AG09309 (cell line): ENCODE results near the gene DGKA.

Experiments
- DNase-seq: peaks from one replicate; pipeline ENCODE4 v3.0.0-alpha.2; 2010; ENCODE audit warnings: low read depth
- H3K4me3 ChIP-seq: 2 replicates; pipeline ENCODE4 v1.5.1; 2011; ENCODE audit warnings: mild to moderate bottlenecking, low read depth, low read length, moderate library complexity; ENCODE audit not compliant: control insufficient read depth
- CTCF ChIP-seq: IDR thresholded peaks from 2 replicates; pipeline ENCODE4 v1.5.1; 2011; ENCODE audit warnings: mild to moderate bottlenecking, low read depth, low read length, inconsistent platforms; ENCODE audit not compliant: insufficient read depth, control insufficient read depth; ENCODE audit errors: missing control alignments

DGKA gene

GRCh38 chr12:55925371-55925770 lies 5.6 kb upstream of the DGKA start:
- no peak for TF ChIP-seq CTCF
- no peak overlapping the region for H3K4me3 ChIP-seq
- DNase-seq = no peak

GRCh38 chr12:55925870-55926737 lies 4.9 kb upstream of the DGKA start:
- DNase-seq = no peak
- TF ChIP-seq CTCF = no peak
- peak overlapping the region; percentile 87 for H3K4me3 ChIP-seq

GRCh38 chr12:55926738-55927587 lies 4.0 kb upstream of the DGKA start:
- peak overlapping the region; percentile 87 for H3K4me3 ChIP-seq
- peak; percentile 66 for DNase-seq
- peak; percentile 80 for TF ChIP-seq CTCF

- no peak for DNase-seq
- H3K4me3 ChIP-seq = peak within 1 kb of the TSS; percentile 87
- no peak for TF ChIP-seq CTCF
Measured at GRCh38 chr12:55927588-55928502, 3.1 kb upstream of the DGKA start, which contains the start of gene PYM1. PYM1 (minus strand) TSS chr12:55927894; CDS start chr12:55927761, 133 bp downstream.

GRCh38 chr12:55929306-55929791 lies 1.6 kb upstream of the DGKA start:
- no peak for TF ChIP-seq CTCF
- DNase-seq = no peak
- no peak overlapping the region for H3K4me3 ChIP-seq

- no peak for TF ChIP-seq CTCF
- no peak for DNase-seq
- H3K4me3 ChIP-seq = peak overlapping the region; percentile 97
Measured at GRCh38 chr12:55931317-55931779, 386 bp downstream of the DGKA start.
